Measurements from ENCODE around the gene LCN9. TPM values are rescaled to one million over a fixed set of nuclear protein-coding genes. Genes with fewer than 3 reads are reported as not detected.

The LCN9 gene
- total and polyA plus RNA-seq, 2 of the 4 experiments (the other 2 are of a cell fraction): not detected

DNA sequence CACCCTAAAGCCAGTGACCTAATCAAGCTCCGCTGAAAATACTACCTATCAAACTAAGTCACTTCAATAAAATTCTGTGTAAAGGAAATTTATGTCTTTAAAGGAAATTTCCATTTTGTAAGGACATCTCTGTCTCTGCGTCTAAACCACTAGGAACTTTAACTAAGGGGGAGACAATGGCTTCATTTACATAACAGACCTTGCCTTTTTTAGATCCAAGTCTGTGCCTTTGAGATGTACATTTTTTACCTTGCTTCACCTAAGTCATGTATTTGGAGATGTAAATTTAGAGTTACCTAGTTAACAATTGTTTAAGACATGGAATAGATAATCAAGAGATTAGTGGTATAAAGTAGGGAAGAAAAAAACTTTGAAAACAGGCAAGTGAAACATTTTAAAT is 13.6 kb upstream of the LCN9 start:
- H3K27ac ChIP-seq (ENCODE audit: insufficient read depth, low read length): no peak overlapping the region
- dilution Hi-C loops (cut with HindIII; ENCODE audit: low sequenced_read_pairs, unreplicated experiment) (no loop called here), in situ Hi-C loops (cut with MboI; ENCODE audit: low sequenced_read_pairs) (no loop called here), intact Hi-C loops (cut with micrococcal nuclease) (no loop called here)
- no peak for TF ChIP-seq RCOR1 (IDR thresholded peaks at IDR 0.05; ENCODE audit: insufficient replicate concordance, low read length)
- no peak overlapping the region for H3K56ac ChIP-seq (ENCODE audit: extremely low read depth, insufficient read depth, low read length)
- no peaks in the 10 kb centered on the region for H3K9me1 ChIP-seq (ENCODE audit: insufficient read depth, low read length)
- no TSS peak for BruUV-seq (replicated peaks)
- H3K4me2 ChIP-seq (ENCODE audit: low read depth, low read length): no peak overlapping the region
- no peak overlapping the region for H3K9ac ChIP-seq (ENCODE audit: low read depth, low read length)
- CTCF ChIA-PET: interaction anchor here (0.6 kb wide), 1 partner anchor 18 kb away, joined by 3 read pairs; no protein-coding TSS in a partner anchor
- no peak overlapping the region for H3K4me3 ChIP-seq (ENCODE audit: insufficient read depth, low read depth, low read length)
- no peak overlapping the region for H2BK5ac ChIP-seq (ENCODE audit: low read depth, low read length, poor library complexity, severe bottlenecking)
- no peak overlapping the region for H3K23ac ChIP-seq (ENCODE audit: low read depth, low read length)
- H4K20me1 ChIP-seq (ENCODE audit: insufficient read depth, low read length): no peaks in the 10 kb centered on the region
- WGBS, 2 experiments (ENCODE audit: extremely low coverage in 2 of 2, insufficient read length in 1 of 2): no CpG with 5 or more reads among the region's 2 CpGs
- no peak overlapping the region for H3K18ac ChIP-seq (ENCODE audit: low read depth, low read length)
- H2BK20ac ChIP-seq (ENCODE audit: low read depth, low read length): no peak overlapping the region
- H4K91ac ChIP-seq (ENCODE audit: insufficient read depth, low read depth, low read length): no peak overlapping the region
- ATAC-seq (ENCODE audit: low read depth) (no peak), DNase-seq (no peak)
- H3K14ac ChIP-seq (replicated peaks; ENCODE audit: low read depth, low read length): no peak overlapping the region
- no peak overlapping the region for H3K4ac ChIP-seq (ENCODE audit: low read depth, low read length)
- H2AK5ac ChIP-seq (ENCODE audit: low read depth, low read length): no peak overlapping the region
- H2AFZ ChIP-seq (replicated peaks; ENCODE audit: low read length, poor library complexity): no peak overlapping the region
- H3K4me1 ChIP-seq (ENCODE audit: control insufficient read depth, insufficient read depth, low read length): no peaks in the 10 kb centered on the region
- peaks cover 25% of the 10 kb centered on the region for H3K9me3 ChIP-seq (ENCODE audit: control insufficient read depth, insufficient read depth, low read length)
- no peaks in the 10 kb centered on the region for H3K79me1 ChIP-seq (ENCODE audit: low read depth in 1 of 2, low read length in 2 of 2)
- H3K36me3 ChIP-seq (ENCODE audit: control insufficient read depth, insufficient read depth, low read length): no peaks in the 10 kb centered on the region
- no peak overlapping the region for H2AK9ac ChIP-seq (replicated peaks; ENCODE audit: low read depth, low read length, poor library complexity)
- POLR2A ChIA-PET (ENCODE audit: unreplicated experiment): no interaction called here
- H2BK15ac ChIP-seq (ENCODE audit: low read depth, low read length): no peak overlapping the region
- H4K5ac ChIP-seq (ENCODE audit: low read depth, low read length): no peak overlapping the region
- H3K27me3 ChIP-seq (ENCODE audit: control insufficient read depth, insufficient read depth, low read length): no peaks in the 10 kb centered on the region
- no peak overlapping the region for H4K8ac ChIP-seq (ENCODE audit: low read depth in 2 of 2, low read length in 2 of 2)
- H2BK120ac ChIP-seq (ENCODE audit: low read depth, low read length): no peak overlapping the region
